Measurements from ENCODE around the gene KCNQ2. TPM values are rescaled to one million over a fixed set of nuclear protein-coding genes. Genes with fewer than 3 reads are reported as not detected.

KCNQ2 gene
- total and polyA plus RNA-seq, 12 donors = 0.69 to 81.6 (median 10.3) TPM; not detected in 3

GRCh38 chr20:63350597-63351325, 121.7 kb downstream of the KCNQ2 start:
- TF ChIP-seq POLR2A (IDR thresholded peaks at IDR 0.05) = no peak
- no peak for TF ChIP-seq CTCF (IDR thresholded peaks at IDR 0.05)
- H3K36me3 ChIP-seq (replicated peaks in 1 of 2) = no peaks in the 10 kb centered on the region
- no peaks in the 10 kb centered on the region for H3K4me1 ChIP-seq (replicated peaks in 1 of 2)
- no peaks in the 10 kb centered on the region for H3K9me3 ChIP-seq (replicated peaks in 1 of 3)
- no peak overlapping the region for H3K27ac ChIP-seq
- H3K4me3 ChIP-seq = no peak overlapping the region
- intact Hi-C loops (cut with DNase I) = no loop called here
- no peak for DNase-seq
- WGBS, 4 donors = 87 to 91% (median 89%) methylated on average over 26 to 46 of the region's 46 CpGs
- no peaks in the 10 kb centered on the region for H3K27me3 ChIP-seq

Other genes with a start within 250 kb of the KCNQ2 start
- 100 to 1,000 TPM in 1 of 9 donors, 1 to 10 TPM in 3, under 1 TPM in 1, not detected in 4; 0.28 to 117 (median 1.1) TPM for gene BIRC7, start 236.8 kb downstream of the KCNQ2 start, total RNA-seq
- 1 to 10 TPM in 1 of 3 donors, under 1 TPM in 1, not detected in 1; 0.81 to 1.2 TPM for gene BIRC7, start 236.8 kb downstream of the KCNQ2 start, polyA plus RNA-seq
- gene NKAIN4, start 218.2 kb downstream of the KCNQ2 start, total RNA-seq = 1 to 10 TPM in 1 of 9 donors, under 1 TPM in 2, not detected in 6; 0.15 to 2.8 (median 0.28) TPM
- under 1 TPM; 0.31 to 0.64 (median 0.40) TPM for gene NKAIN4, start 218.2 kb downstream of the KCNQ2 start, polyA plus RNA-seq
- 10 to 100 TPM; 13.0 to 94.8 (median 61.3) TPM for gene ARFGAP1, start 199.8 kb downstream of the KCNQ2 start, total RNA-seq
- 100 to 1,000 TPM in 2 of 3 donors, 10 to 100 TPM in 1; 17.0 to 286 (median 123) TPM for gene ARFGAP1, start 199.8 kb downstream of the KCNQ2 start, polyA plus RNA-seq
- under 1 TPM in 4 of 9 donors, not detected in 5; 0.09 to 0.39 (median 0.14) TPM for gene COL20A1, start 179.5 kb downstream of the KCNQ2 start, total RNA-seq
- gene COL20A1, start 179.5 kb downstream of the KCNQ2 start, polyA plus RNA-seq = under 1 TPM in 2 of 3 donors, not detected in 1; 0.34 to 0.97 TPM
- gene CHRNA4, start 111.3 kb downstream of the KCNQ2 start, total RNA-seq = under 1 TPM in 4 of 9 donors, not detected in 5; 0.06 to 0.57 (median 0.28) TPM
- gene CHRNA4, start 111.3 kb downstream of the KCNQ2 start, polyA plus RNA-seq = under 1 TPM; 0.20 to 0.32 (median 0.26) TPM
- gene EEF1A2, start 26.4 kb upstream of the KCNQ2 start, total RNA-seq = 100 to 1,000 TPM in 5 of 9 donors, 10 to 100 TPM in 4; 59.5 to 407 (median 127) TPM
- 100 to 1,000 TPM in 2 of 3 donors, 10 to 100 TPM in 1; 76.8 to 159 (median 151) TPM for gene EEF1A2, start 26.4 kb upstream of the KCNQ2 start, polyA plus RNA-seq
- 100 to 1,000 TPM in 3 of 9 donors, 10 to 100 TPM in 5, 1 to 10 TPM in 1; 7.4 to 193 (median 73.4) TPM for gene PPDPF, start 48.1 kb upstream of the KCNQ2 start, total RNA-seq
- gene PPDPF, start 48.1 kb upstream of the KCNQ2 start, polyA plus RNA-seq = 100 to 1,000 TPM in 2 of 3 donors, 10 to 100 TPM in 1; 10.5 to 158 (median 139) TPM
- under 1 TPM in 5 of 9 donors, not detected in 4; 0.19 to 0.41 (median 0.36) TPM for gene PTK6, start 64.7 kb upstream of the KCNQ2 start, total RNA-seq
- gene PTK6, start 64.7 kb upstream of the KCNQ2 start, polyA plus RNA-seq = under 1 TPM in 2 of 3 donors, not detected in 1; 0.27 to 0.72 TPM
- gene SRMS, start 75.1 kb upstream of the KCNQ2 start, total RNA-seq = not detected
- not detected for gene SRMS, start 75.1 kb upstream of the KCNQ2 start, polyA plus RNA-seq
- under 1 TPM in 6 of 9 donors, not detected in 3; 0.25 to 0.83 (median 0.43) TPM for gene FNDC11, start 81.5 kb upstream of the KCNQ2 start, total RNA-seq
- gene FNDC11, start 81.5 kb upstream of the KCNQ2 start, polyA plus RNA-seq = under 1 TPM in 2 of 3 donors, not detected in 1; 0.20 to 0.64 TPM
- 10 to 100 TPM in 8 of 9 donors, 1 to 10 TPM in 1; 3.7 to 54.4 (median 31.1) TPM for gene HELZ2, start 101.6 kb upstream of the KCNQ2 start, total RNA-seq
- gene HELZ2, start 101.6 kb upstream of the KCNQ2 start, polyA plus RNA-seq = 10 to 100 TPM in 1 of 3 donors, 1 to 10 TPM in 2; 4.0 to 18.7 (median 4.3) TPM
- gene GMEB2, start 154.4 kb upstream of the KCNQ2 start, total RNA-seq = 10 to 100 TPM in 6 of 9 donors, 1 to 10 TPM in 3; 5.7 to 18.2 (median 12.1) TPM
- gene GMEB2, start 154.4 kb upstream of the KCNQ2 start, polyA plus RNA-seq = 10 to 100 TPM in 2 of 3 donors, 1 to 10 TPM in 1; 4.2 to 13.9 (median 13.6) TPM
- gene STMN3, start 180.8 kb upstream of the KCNQ2 start, total RNA-seq = 10 to 100 TPM; 29.2 to 85.0 (median 48.6) TPM
- 100 to 1,000 TPM in 1 of 3 donors, 10 to 100 TPM in 2; 34.5 to 109 (median 72.3) TPM for gene STMN3, start 180.8 kb upstream of the KCNQ2 start, polyA plus RNA-seq
- gene RTEL1, start 185.7 kb upstream of the KCNQ2 start, total RNA-seq = 100 to 1,000 TPM in 1 of 9 donors, 10 to 100 TPM in 8; 10.9 to 110 (median 32.1) TPM
- gene RTEL1, start 185.7 kb upstream of the KCNQ2 start, polyA plus RNA-seq = 100 to 1,000 TPM in 1 of 3 donors, 10 to 100 TPM in 1, 1 to 10 TPM in 1; 9.4 to 109 (median 70.8) TPM
- 1 to 10 TPM in 6 of 9 donors, under 1 TPM in 1, not detected in 2; 0.78 to 6.7 (median 2.1) TPM for gene TNFRSF6B, start 224.0 kb upstream of the KCNQ2 start, total RNA-seq
- 10 to 100 TPM in 2 of 3 donors, not detected in 1; 36.1 to 43.3 TPM for gene TNFRSF6B, start 224.0 kb upstream of the KCNQ2 start, polyA plus RNA-seq
- gene ARFRP1, start 235.3 kb upstream of the KCNQ2 start, total RNA-seq = 10 to 100 TPM; 31.7 to 63.8 (median 42.0) TPM
- 10 to 100 TPM; 18.8 to 75.9 (median 52.2) TPM for gene ARFRP1, start 235.3 kb upstream of the KCNQ2 start, polyA plus RNA-seq
- 10 to 100 TPM; 20.9 to 56.2 (median 31.0) TPM for gene ZGPAT, start 235.4 kb upstream of the KCNQ2 start, total RNA-seq
- gene ZGPAT, start 235.4 kb upstream of the KCNQ2 start, polyA plus RNA-seq = 100 to 1,000 TPM in 1 of 3 donors, 10 to 100 TPM in 1, 1 to 10 TPM in 1; 4.4 to 120 (median 61.7) TPM

Data from adrenal gland (tissue), 12 donors.